Aorta (tissue), 5 donors: Measurements from ENCODE around the gene ASS1. TPM values are rescaled to one million over a fixed set of nuclear protein-coding genes. Genes with fewer than 3 reads are reported as not detected.

Experiments
- ATAC-seq: fragments of 200-7000 bp; cut with Tn5 transposase; one replicate; pipeline ENCODE4 v1.9.1; 2022; ENCODE audit warnings: moderate library complexity; ENCODE audit not compliant: low FRiP score
- DNase-seq, 2 donors: peaks; one replicate each; pipeline ENCODE4 v3.0.0-alpha.2; 2020
- H3K27ac ChIP-seq, 2 donors: one replicate each; pipeline ENCODE4 v1.5.1; 2013; ENCODE audit warnings: low read length in 2 of 2, mild to moderate bottlenecking in 2 of 2, moderate library complexity in 2 of 2, control low read depth in 1 of 2, inconsistent platforms in 1 of 2, low read depth in 1 of 2
- H3K27me3 ChIP-seq, 2 donors: one replicate each; pipeline ENCODE4 v1.6.1; 2013; ENCODE audit warnings: control low read depth in 1 of 2, low read length in 1 of 2, mild to moderate bottlenecking in 1 of 2, moderate library complexity in 1 of 2; ENCODE audit not compliant: insufficient read depth in 2 of 2, control insufficient read depth in 1 of 2
- H3K36me3 ChIP-seq, 2 donors: one replicate each; pipeline ENCODE4 v1.6.1; 2013; ENCODE audit warnings: control low read depth in 1 of 2, low read length in 1 of 2, mild to moderate bottlenecking in 1 of 2; ENCODE audit not compliant: insufficient read depth in 2 of 2, control insufficient read depth in 1 of 2
- H3K4me1 ChIP-seq, 2 donors: one replicate each; pipeline ENCODE4 v1.6.1; 2013; ENCODE audit warnings: low read length in 2 of 2, control low read depth in 1 of 2, mild to moderate bottlenecking in 1 of 2, moderate library complexity in 1 of 2; ENCODE audit not compliant: insufficient read depth in 2 of 2, control insufficient read depth in 1 of 2
- H3K4me3 ChIP-seq, 2 donors: one replicate each; pipeline ENCODE4 v1.5.1; 2013; ENCODE audit warnings: low read length in 2 of 2, control low read depth in 1 of 2, mild to moderate bottlenecking in 1 of 2
- H3K9me3 ChIP-seq: one replicate; pipeline ENCODE4 v1.6.1; 2013; ENCODE audit warnings: mild to moderate bottlenecking, low read length; ENCODE audit not compliant: control insufficient read depth
- WGBS, 2 donors: extraction: QIAGEN DNeasy Blood & Tissue Kit; methylation state at CpG; one replicate each; pipeline ENCODE4 v1.1.7; 2013; 5-methylcytosine and 5-hydroxymethylcytosine counted together
- intact Hi-C, 2 donors: fragments of 100-400 bp; cut with DNase I; formaldehyde crosslinking; loops; one replicate each; pipeline versions ENCODE4 v1.14.2 to v1.15.0; 2022
- polyA plus RNA-seq, 2 donors: library from polyadenylated mRNA; stranded (reverse); fragments of 200-250 nt; gene quantifications; one replicate each; pipeline ENCODE4 v1.2.3, GENCODE V29; 2013
- total RNA-seq, 2 donors: library from RNA; stranded (reverse); fragmentation: NEBNext Ultra II Directional; extraction: Animal tissue kit (Norgen Biotek cat#: 25700); gene quantifications; one replicate each; pipeline ENCODE4 v1.2.1, GENCODE V29; 2021
- donor health status: healthy with polysubstance abuse.
- donor health status: Bipolar disorder and iron deficiency.
- donor health status: DM: no; HTN: no; CAD: no.
- donor health status: DM: no; HTN: no; CAD: no.
- donor health status: DM: yes; HTN: yes; CAD: no.

Gene ASS1
- total and polyA plus RNA-seq, 4 donors, result 52.0 to 99.0 (median 78.5) TPM

DNA sequence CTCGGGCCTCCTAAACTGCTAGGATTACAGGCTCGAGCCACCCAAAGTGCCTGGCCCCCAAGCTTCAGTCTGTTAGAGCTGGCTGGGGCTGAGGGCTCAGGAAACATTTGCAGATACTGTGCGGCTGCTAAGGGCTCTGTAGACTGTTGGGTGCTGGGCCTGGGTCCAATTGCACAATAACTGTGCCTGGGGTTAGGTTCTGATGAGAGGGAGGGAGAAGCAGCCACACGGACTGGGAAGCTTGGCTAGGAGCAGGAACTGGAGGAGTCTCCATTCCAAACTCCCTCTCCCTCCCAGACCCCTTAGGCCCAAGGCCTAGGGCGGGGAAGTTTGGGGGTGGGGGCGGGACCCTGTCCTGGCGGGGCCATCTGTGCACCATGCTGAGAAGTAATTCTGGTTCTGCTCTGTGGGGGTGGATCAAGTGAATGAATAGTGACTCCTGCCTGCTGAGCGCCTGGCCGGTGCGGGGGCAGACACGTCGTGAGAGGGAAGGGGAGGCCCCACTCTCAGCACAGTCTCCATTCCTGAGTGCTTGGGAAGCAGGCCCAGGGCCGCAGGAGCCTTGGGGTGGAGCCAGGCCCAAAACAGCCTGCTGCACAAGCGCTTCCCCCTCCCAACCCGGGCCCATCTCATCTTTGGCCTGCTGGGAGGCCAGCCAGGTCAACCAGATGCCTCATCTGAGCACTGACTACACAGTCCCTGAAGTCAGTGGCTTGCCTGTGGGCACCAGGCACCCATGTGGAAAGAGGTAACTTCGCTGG lies 1.5 kb downstream of the ASS1 start:
- ATAC-seq, result peak; percentile 69
- WGBS, 2 donors, result 10 to 12% methylated on average over 16 of the region's 16 CpGs
- Histone ChIP-seq H3K36me3 (no peaks in the 10 kb centered on the region), H3K27me3 (no peaks in the 10 kb centered on the region), H3K27ac (peak overlapping the region in 1 of 2 donors; percentile 65), H3K9me3 (no peaks in the 10 kb centered on the region), H3K4me3 (peak overlapping the region in 1 of 2 donors; percentile 72), H3K4me1 (no peaks in the 10 kb centered on the region)
- DNase-seq, result peak; percentile 89 to 94
- intact Hi-C loops, result no loop called here

DNA sequence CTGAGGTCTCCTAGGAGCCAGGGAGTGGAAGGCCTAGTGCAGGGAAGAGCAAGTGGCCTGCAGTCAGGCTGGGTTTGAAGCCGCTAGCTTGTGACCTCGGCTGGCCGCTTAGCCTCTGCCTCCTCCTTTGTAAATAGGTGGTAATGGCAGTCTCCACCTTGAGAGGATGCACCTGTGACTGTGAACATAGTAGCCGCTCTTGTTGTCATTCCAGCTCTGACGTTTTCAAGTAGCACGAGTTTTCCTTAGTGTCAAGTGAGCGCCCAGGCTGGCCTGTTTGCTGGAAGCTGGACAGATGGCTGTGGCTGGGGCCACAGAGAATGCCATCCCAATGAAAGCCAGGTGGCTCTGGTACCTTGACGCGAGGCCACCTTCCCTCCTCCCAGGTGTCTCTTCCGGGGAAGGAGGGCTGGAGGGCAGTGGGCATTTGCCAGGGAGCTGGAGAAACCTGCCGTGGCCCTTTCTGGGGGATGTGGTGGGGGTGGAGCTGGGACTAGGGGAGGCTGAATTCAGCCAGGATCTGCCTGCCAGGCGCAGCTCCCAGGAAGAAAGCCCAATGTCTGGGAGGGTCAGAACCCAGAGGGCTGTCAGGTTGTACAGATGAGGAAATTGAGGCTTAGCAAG lies 2.5 kb downstream of the ASS1 start:
- ATAC-seq, result no peak
- H3K27ac ChIP-seq, result no peak overlapping the region
- H3K9me3 ChIP-seq, result no peaks in the 10 kb centered on the region
- WGBS, 2 donors, result 93% methylated on average over 12 of the region's 12 CpGs
- no peak for DNase-seq
- intact Hi-C loops, result no loop called here
- H3K27me3 ChIP-seq, result no peaks in the 10 kb centered on the region
- H3K36me3 ChIP-seq, result no peaks in the 10 kb centered on the region
- H3K4me1 ChIP-seq, result no peaks in the 10 kb centered on the region
- H3K4me3 ChIP-seq, result no peak overlapping the region

DNA sequence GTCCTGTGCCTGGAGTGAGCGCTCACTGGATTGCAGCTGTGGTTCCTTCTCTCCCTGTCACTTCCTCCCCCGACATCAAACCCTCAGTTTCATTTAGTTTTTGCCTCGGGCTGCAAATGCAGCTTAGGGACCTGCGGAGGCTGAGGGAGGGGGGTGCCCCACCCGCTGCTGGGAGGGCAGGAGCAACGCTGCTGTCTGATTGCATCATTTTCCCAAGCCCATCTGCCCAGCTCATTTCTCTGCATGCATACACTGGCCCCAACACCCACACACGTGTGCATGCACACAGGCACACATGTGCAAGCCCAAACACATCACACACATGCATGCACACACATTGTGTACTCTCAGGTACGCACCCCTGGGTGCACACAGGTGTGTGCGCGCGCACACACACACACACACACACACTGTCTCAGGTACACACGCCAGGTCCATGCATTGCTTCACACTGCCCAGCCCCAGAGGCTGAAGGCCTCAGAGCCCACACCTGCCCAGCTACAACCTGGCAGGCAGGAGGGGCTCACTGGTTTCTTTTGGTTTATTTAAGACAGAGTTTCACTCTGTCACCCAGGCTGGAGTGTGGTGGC lies 3.4 kb downstream of the ASS1 start:
- Histone ChIP-seq H3K4me3 (no peak overlapping the region), H3K4me1 (no peaks in the 10 kb centered on the region), H3K9me3 (no peaks in the 10 kb centered on the region), H3K27me3 (no peaks in the 10 kb centered on the region), H3K36me3 (no peaks in the 10 kb centered on the region), H3K27ac (no peak overlapping the region)
- WGBS, 2 donors, result 83 to 91% methylated on average over 12 of the region's 12 CpGs
- no peak for ATAC-seq
- DNase-seq, result no peak
- intact Hi-C loops, result no loop called here

DNA sequence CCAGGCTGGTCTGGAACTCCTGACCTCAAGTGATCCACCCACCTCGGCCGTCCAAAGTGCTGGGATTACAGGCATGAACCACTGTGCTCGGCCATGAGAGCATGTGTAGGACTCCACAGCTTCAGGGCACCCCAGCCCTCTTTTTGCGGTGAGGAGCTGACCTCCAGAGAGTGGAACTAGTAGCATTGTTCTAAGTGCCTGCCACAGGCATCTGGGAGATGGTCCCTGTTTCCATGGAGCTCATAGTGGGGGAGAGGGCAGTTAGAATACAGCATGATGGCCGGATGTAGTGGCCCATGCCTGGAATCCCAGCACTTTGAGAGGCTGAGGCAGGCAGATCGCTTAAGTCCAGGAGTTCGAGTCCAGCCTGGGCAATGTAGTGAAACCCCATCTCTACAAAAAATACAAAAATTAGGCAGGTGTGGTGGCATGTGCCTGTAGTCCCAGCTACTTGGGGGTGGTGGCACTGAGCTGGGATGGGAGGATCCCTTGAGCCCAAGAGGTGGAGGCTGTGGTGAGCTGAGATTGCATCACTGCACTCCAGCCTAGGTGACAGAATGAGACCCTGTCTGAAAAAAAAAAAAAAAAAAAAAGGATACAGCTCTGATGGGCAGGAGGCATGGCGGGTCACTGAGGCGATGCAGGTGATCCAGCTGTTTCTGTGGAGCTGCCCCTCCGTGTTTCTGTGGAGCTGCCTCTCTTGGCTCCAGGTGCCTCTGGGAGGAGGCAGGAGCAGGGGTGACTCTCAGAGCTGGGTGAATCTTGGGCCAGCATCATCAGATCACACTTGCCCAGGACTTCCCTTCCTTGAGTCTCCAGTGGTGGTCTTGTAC lies 4.2 kb downstream of the ASS1 start:
- whole genome bisulfite sequencing, 2 donors, result 95 to 97% methylated on average over 10 of the region's 10 CpGs
- no peak overlapping the region for H3K27ac ChIP-seq

DNA sequence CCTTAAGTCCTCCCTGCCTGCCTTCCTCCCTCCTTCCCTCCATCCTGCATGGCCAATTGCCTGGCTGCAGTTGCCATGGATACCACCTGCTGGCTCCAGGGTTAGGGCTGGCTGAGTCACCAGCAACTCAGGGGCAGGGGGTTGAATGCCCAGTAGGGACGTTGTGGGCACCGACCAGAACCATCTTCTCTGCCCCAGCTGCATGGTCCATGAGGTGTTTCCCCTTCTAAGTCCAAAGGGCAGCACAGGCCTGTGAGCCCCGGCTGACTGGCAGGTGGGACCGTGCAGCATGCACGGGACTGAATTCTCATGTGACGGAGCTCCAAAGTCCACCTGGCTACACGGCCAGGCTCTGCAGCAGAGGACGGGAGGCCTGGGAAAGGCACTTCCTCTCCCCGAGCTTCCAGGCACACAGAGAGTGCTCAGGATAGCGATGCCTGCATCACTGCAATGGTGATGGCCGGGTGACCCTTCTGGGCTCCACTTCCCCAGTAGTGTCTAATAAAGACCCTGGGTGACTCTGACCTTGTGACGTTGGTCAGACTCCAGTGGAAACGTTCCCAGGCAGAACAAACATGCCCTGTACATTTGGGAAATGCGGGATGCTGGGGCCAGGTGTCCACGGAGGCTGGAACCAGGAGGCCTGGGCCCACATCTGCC lies 5.7 kb downstream of the ASS1 start:
- no peak overlapping the region for H3K27ac ChIP-seq
- intact Hi-C loops, result no loop called here
- H3K36me3 ChIP-seq, result no peaks in the 10 kb centered on the region
- no peak for DNase-seq
- H3K4me3 ChIP-seq, result no peak overlapping the region
- H3K27me3 ChIP-seq, result no peaks in the 10 kb centered on the region
- ATAC-seq, result no peak
- H3K9me3 ChIP-seq, result no peaks in the 10 kb centered on the region
- WGBS, 2 donors, result 82 to 83% methylated on average over 15 of the region's 15 CpGs
- no peaks in the 10 kb centered on the region for H3K4me1 ChIP-seq

More for the DNA sequence above, 4.2 kb downstream of the ASS1 start:
- Histone ChIP-seq H3K36me3 (no peaks in the 10 kb centered on the region), H3K27me3 (no peaks in the 10 kb centered on the region), H3K4me1 (no peaks in the 10 kb centered on the region), H3K4me3 (no peak overlapping the region), H3K9me3 (no peaks in the 10 kb centered on the region)
- no peak for DNase-seq
- intact Hi-C loops, result no loop called here
- ATAC-seq, result no peak

DNA sequence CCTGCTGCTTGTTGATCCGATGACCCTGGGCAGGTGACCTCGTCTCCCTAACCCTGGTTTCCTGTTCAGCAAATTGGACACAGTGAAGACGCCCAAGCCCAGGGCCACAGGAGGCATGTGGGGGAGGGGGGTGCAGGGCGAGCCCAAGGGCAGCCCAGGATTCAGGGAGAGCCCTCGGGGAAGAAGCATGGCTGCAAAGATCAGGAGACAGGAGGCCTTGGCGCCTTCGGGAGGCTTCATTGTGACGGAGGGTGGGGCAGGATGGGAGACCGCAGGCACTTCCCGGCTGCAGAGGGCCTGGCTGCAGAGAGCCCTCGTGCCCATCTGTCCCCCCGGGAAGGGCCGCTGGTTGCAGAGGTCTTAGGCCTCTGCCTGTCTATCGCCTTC lies 6.2 kb downstream of the ASS1 start:
- WGBS, 2 donors, result 86 to 89% methylated on average over 14 of the region's 14 CpGs
- Histone ChIP-seq H3K4me3 (no peak overlapping the region), H3K4me1 (no peaks in the 10 kb centered on the region), H3K27me3 (no peaks in the 10 kb centered on the region), H3K9me3 (no peaks in the 10 kb centered on the region), H3K27ac (no peak overlapping the region), H3K36me3 (no peaks in the 10 kb centered on the region)
- ATAC-seq (no peak), DNase-seq (no peak)
- intact Hi-C loops, result no loop called here

DNA sequence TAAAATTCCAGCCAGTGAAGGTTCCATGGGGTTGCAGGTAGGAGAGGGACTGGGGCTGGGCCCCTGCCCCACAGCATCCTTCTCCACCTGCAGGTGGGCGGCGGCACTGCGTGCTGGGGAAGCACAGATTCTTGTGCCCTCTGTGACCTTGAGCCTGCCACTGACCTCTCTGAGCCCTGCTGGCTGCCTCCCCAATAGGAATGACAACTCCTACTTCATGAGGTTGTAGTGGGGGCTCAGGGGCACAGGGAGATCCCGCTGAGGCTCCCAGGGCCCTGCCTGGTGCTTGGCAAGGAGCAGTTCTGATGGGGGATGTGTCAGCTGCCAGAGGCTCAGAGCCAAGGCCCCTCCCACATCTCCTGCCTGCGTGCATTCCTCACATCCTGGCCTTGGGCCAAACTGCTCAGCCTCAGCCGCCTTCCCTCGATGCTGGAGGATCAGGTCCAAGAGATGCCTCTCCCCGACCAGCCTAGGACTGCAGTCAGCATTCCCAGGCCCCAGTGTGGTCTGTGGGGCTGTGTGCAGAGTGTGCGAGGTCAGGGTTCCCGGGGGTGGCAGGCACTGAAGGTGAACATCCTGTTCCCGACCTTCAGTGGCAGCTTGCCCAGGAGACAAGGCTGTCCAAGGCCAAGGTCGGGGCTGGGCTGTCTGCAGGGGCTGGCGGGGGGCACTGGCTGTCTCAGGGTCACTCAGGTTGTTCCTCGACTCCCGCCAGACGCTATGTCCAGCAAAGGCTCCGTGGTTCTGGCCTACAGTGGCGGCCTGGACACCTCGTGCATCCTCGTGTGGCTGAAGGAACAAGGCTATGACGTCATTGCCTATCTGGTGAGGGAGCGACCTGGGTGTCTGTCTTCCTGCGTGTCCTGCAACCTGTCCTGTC lies 7.0 kb downstream of the ASS1 start:
- Histone ChIP-seq H3K9me3 (no peaks in the 10 kb centered on the region), H3K4me3 (no peak overlapping the region), H3K4me1 (no peaks in the 10 kb centered on the region), H3K27me3 (no peaks in the 10 kb centered on the region), H3K36me3 (no peaks in the 10 kb centered on the region), H3K27ac (no peak overlapping the region)
- DNase-seq (peak; percentile 94 to 96), ATAC-seq (peak; percentile 72)
- intact Hi-C loops, result no loop called here
- WGBS, 2 donors, result 37 to 43% methylated on average over 21 to 23 of the region's 23 CpGs
